ENCODE results near the gene MICA.

The MICA gene

DNA sequence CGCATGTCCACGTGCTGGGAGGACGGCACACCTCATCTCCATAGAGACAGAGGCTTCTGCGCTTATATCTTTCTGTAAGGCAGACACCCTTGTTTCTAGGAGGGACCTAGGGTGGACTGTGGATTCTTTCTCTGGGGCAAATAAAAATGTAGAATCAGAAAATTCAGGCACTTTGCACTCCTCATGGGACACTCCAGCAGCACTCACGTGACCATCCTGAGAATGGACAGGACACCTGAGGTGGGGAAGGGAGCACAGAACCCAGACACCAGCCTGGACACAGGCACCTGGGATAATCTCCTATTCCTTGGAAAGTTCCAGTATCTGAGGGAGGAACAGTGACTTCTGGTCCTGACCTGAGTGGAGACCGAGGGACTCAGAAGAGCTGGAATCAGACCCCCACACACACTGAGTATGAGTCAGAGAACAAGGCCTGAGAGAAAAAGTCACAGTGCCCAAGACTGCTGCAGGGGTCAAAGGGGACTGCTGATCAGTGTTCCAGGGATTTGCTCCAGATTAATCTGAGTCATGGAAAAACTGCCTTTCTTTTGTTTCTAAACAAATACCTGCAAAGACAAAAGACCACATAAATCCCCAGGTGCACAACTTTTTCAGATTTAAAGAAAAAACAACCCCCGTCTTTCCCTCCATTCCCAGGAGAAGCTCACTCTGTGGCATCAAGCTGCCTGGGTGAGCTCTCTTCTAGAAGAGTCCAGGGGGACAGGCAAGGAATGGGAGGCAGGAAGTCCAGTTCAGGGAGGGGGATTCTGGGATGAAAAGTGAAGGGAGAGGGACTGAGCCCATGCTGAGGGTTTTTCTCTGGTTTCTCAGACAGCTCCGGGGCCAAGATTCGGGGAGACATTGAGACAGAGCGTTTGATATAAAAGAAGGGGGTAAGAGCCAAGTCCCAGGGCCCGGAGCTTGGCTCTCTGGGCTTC, 58.9 kb downstream of the MICA start:
- DNase-seq = no peak

DNA sequence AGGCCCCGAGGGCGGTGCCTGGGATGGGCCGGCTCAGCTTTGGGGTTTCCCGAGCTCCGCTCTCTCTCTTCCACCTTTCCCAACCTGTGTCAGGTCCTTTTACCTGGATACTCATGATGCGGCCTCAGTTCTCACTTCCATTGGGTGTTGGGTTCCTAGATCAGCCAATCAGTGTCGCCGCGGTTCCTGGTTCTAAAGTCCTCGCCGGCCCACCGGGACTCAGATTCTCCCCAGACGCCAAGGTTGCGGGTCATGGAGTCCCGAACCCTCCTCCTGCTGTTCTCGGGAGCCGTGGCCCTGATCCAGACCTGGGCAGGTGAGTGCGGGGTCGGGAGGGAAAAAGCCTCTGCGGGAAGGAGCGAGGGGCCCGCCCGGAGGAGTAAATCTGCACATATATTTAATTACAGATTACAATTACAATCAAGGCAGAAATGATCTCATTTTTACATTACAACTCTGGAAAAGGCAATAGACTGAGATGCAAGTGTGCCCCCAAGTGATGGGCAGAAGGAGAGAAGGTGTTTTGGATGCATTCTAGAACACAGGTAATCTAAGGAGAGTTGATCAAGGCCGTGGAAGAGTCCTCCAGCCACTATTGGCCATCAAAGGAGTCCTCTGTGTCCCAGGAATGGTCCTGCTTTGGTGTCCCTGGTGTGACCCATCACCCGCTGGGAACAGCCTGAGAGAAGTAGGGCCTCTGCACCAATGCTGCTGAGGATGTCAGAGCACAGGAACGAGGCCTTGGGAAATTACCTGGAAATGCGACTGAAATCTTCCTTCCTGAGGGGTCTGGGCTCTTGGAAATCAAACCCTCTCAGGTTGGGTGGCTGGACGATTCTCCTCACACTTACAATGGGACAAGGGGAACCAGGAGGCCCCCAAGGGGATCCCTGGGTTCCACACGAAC, 59.8 kb downstream of the MICA start:
- peak; percentile 88 for DNase-seq

DNA sequence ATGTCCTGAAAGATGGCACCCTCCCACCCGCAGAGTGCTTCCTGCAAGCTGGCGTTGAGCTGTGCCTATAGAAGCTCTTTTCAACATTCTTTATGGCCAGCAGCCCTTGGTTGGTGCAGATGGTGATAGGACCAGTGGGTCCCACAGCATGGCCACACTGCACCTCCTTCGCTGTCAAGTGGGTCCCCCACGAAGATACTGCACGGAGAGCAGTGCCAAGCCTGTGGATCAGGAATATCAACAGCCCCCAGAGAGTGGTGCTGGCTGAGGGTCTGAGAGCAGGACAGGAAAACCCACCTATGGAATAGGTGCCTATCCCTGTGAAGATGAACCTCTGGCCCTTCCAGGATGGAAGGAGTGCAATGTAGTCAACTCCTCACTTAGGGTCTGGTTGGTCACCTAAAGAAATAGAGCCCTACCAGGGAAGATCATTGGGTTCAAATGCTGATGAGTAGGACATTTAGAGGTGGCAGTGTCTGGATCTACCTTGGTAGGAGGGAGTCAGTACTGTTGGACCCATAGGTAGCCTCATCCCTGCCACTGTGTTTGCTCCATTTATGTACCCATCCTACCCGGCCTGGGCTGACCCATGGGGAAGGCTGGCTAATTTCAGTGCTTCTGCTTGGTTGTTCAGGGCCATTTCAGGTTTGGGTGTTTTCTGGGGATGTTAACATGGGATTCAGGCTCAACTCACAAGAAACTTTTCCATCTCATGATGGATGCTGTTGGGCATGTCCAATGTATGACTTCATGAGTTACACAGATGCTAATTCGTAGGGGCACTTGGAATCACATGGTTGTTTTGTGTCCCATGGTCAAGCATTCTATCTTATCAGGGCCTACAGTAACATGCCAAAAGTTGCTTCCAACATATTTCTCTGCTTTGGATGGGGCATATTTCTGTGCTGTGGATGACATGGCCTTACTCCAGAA, 61.1 kb downstream of the MICA start:
- DNase-seq = no peak

Data from NCI-H82 (cell line).